Upper lobe of left lung (tissue), 6 donors: ENCODE results near the gene GUK1. TPM values are rescaled to one million over a fixed set of nuclear protein-coding genes. Genes with fewer than 3 reads are reported as not detected.
A peak's percentile ranks its signal among the peaks of the same experiment; 100 is the strongest.

Experiments
- ATAC-seq, 2 donors: fragments of 200-7000 bp; cut with Tn5 transposase; one replicate each; pipeline ENCODE4 v1.9.1; 2022; ENCODE audit warnings: mild to moderate bottlenecking in 2 of 2, moderate library complexity in 2 of 2; ENCODE audit not compliant: low FRiP score in 2 of 2
- DNase-seq, 2 donors: peaks; one replicate each; pipeline ENCODE4 v3.0.0-alpha.2; 2019 to 2020
- H3K27ac ChIP-seq, 4 donors: fragments of 200-600 bp; sonication (generic); one replicate each; pipeline ENCODE4 v1.5.1; 2016 to 2019
- H3K27me3 ChIP-seq, 4 donors: fragments of 200-600 bp; sonication (generic); one replicate each; pipeline ENCODE4 v1.5.1; 2017 to 2019
- H3K36me3 ChIP-seq, 4 donors: fragments of 200-600 bp; sonication (generic); one replicate each; pipeline ENCODE4 v1.5.1; 2016 to 2019
- H3K4me1 ChIP-seq, 4 donors: fragments of 200-600 bp; sonication (generic); one replicate each; pipeline ENCODE4 v1.5.1; 2018 to 2019
- H3K4me3 ChIP-seq, 4 donors: fragments of 200-600 bp; sonication (generic); one replicate each; pipeline ENCODE4 v1.5.1; 2017 to 2019; ENCODE audit warnings: mild to moderate bottlenecking in 2 of 4, moderate library complexity in 1 of 4
- H3K9me3 ChIP-seq, 4 donors: fragments of 200-600 bp; sonication (generic); one replicate each; pipeline ENCODE4 v1.5.1; 2018 to 2019
- CTCF ChIP-seq, 6 experiments: fragments of 450-650 bp in 4 of 6; fragments of 200-600 bp in 2 of 6; sonication (generic) in 2 of 6; IDR thresholded peaks; one replicate each; pipeline ENCODE4 v1.5.1; 2016 to 2019; ENCODE audit warnings: antibody characterized with exemption in 6 of 6
- EP300 ChIP-seq, 4 donors: sonication (generic); formaldehyde crosslinking; IDR thresholded peaks; one replicate each; pipeline ENCODE4 v1.5.1; 2017; ENCODE audit warnings: antibody characterized with exemption in 4 of 4, control low read depth in 2 of 4
- POLR2A ChIP-seq, 4 donors: fragments of 450-650 bp; IDR thresholded peaks; one replicate each; pipeline ENCODE4 v1.5.1; 2016 to 2017; ENCODE audit warnings: antibody characterized with exemption in 4 of 4, mild to moderate bottlenecking in 2 of 4
- POLR2AphosphoS5 ChIP-seq, 2 donors: sonication (generic); formaldehyde crosslinking; IDR thresholded peaks; one replicate each; pipeline ENCODE4 v1.5.1; 2017; ENCODE audit warnings: antibody characterized with exemption in 2 of 2
- WGBS, 2 donors: methylation state at CpG; one replicate each; pipeline ENCODE4 v1.1.5; 2017 to 2018; 5-methylcytosine and 5-hydroxymethylcytosine counted together
- total RNA-seq, 6 donors: library from RNA; depleted of rRNA in 4 of 6; stranded (reverse); fragments of >200 nt in 4 of 6; gene quantifications; one replicate each; pipeline versions ENCODE4 v1.1.0 to v1.2.1, GENCODE V29; 2016 to 2021
- donor health status: DM: no; HTN: no; CAD: no; lungs with moderate emphysema.
- donor health status: DM: no; HTN: yes; CAD: no; lungs with severe emphysema.

Gene GUK1
- total RNA-seq, 6 donors from 2014 or later, result 198 to 385 (median 269) TPM

DNA sequence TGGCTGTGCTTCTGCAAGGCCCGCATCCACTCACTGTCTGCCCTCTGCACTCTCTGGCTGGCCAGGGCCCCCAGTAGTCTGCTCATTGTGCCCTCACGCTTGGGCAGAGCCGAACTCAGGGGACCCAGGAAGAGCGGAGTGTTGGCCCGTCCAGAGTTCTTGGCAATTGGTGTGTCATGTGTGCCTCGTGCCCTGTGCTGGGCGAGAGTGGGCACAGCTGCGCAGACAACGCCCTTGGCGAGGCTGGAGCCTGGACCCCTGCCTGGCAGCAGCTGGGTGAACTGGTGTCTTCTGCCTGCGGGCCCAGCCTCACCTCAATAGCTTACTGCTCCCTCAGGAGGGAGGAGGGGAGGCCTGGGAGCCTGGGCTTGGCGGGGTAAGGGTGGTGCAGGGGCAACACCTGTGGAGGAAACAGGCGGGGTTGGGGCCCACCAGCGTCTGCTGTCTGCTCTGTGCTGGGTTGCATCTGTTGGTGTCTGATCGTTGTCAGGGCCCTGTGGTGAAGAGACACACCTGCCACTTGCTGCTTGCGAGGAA is 2.1 kb downstream of the GUK1 start:
- Histone ChIP-seq H3K27me3 (no peaks in the 10 kb centered on the region), H3K9me3 (no peaks in the 10 kb centered on the region), H3K36me3 (peaks cover 0 to 47% (median 26%) of the 10 kb centered on the region in 4 donors), H3K27ac (peak overlapping the region; percentile 97 to 98 (median 98)), H3K4me1 (peaks cover 42 to 68% (median 53%) of the 10 kb centered on the region in 4 donors), H3K4me3 (peak overlapping the region; percentile 25 to 97 (median 89))
- TF ChIP-seq CTCF (IDR thresholded peaks at IDR 0.05) (no peak), POLR2A (IDR thresholded peaks at IDR 0.05) (no peak), EP300 (IDR thresholded peaks at IDR 0.05) (no peak), POLR2AphosphoS5 (IDR thresholded peaks at IDR 0.05) (no peak)
- DNase-seq (peak in 1 of 2 donors; percentile 64), ATAC-seq (no peak)
- 74 to 77% methylated on average over 14 to 16 of the region's 16 CpGs for WGBS, 2 donors

DNA sequence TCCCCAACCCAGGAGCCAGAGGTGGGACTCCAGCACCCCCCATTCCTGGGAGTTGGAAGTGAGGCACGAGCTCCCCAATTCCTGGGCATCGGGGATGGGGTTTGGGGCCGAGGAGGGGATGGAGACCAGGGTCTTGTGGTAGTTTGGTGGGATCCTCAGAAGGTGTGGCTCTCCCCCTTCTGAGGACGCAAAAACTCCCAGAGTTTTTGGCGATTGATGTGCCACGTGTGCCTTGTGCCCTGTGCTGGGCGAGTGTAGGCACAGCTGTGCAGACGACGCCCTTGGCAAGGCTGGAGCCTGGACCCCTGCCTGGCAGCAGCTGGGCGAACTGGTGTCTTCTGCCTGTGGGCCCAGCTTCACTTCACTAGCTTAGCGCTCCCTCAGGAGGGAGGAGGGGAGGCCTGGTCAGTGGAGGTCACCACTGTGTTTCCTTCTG is 2.6 kb downstream of the GUK1 start:
- H3K4me3 ChIP-seq, result peak overlapping the region in 3 of 4 donors; percentile 84 to 97 (median 94)
- WGBS, 2 donors, result 78 to 87% methylated on average over 7 to 10 of the region's 11 CpGs
- ATAC-seq (no peak), DNase-seq (peak in 1 of 2 donors; percentile 56)
- H3K4me1 ChIP-seq, result peaks cover 42 to 73% (median 58%) of the 10 kb centered on the region in 4 donors
- peaks cover 0 to 52% (median 31%) of the 10 kb centered on the region in 4 donors for H3K36me3 ChIP-seq
- H3K27me3 ChIP-seq, result no peaks in the 10 kb centered on the region
- no peaks in the 10 kb centered on the region for H3K9me3 ChIP-seq
- TF ChIP-seq EP300 (IDR thresholded peaks at IDR 0.05) (no peak), POLR2AphosphoS5 (IDR thresholded peaks at IDR 0.05) (no peak)
- H3K27ac ChIP-seq, result peak overlapping the region; percentile 97 to 98 (median 98)

- Histone ChIP-seq H3K4me3 (peak overlapping the region in 1 of 4 donors; percentile 94), H3K36me3 (peaks cover 0 to 61% (median 40%) of the 10 kb centered on the region in 4 donors), H3K27ac (peak overlapping the region in 1 of 4 donors; percentile 98), H3K4me1 (peaks cover 50 to 83% (median 67%) of the 10 kb centered on the region in 4 donors), H3K27me3 (no peaks in the 10 kb centered on the region), H3K9me3 (no peaks in the 10 kb centered on the region)
- 81 to 89% methylated on average over 11 to 12 of the region's 12 CpGs for WGBS, 2 donors
- ATAC-seq, result no peak
- no peak for DNase-seq
- TF ChIP-seq EP300 (IDR thresholded peaks at IDR 0.05) (no peak), POLR2AphosphoS5 (IDR thresholded peaks at IDR 0.05) (no peak), POLR2A (IDR thresholded peaks at IDR 0.05) (no peak), CTCF (IDR thresholded peaks at IDR 0.05) (no peak)
Measured at GRCh38 chr1:228143480-228144192, 3.6 kb downstream of the GUK1 start.

GRCh38 chr1:228144193-228144992 is 4.3 kb downstream of the GUK1 start:
- ATAC-seq, result no peak
- H3K4me1 ChIP-seq, result peaks cover 57 to 85% (median 74%) of the 10 kb centered on the region in 4 donors
- WGBS, 2 donors, result 70 to 87% methylated on average over 4 to 16 of the region's 16 CpGs

More at GRCh38 chr1:228144193-228144992, 4.3 kb downstream of the GUK1 start:
- Histone ChIP-seq H3K9me3 (no peaks in the 10 kb centered on the region), H3K27ac (peak overlapping the region in 1 of 4 donors; percentile 89), H3K4me3 (no peak overlapping the region), H3K36me3 (peaks cover 0 to 68% (median 47%) of the 10 kb centered on the region in 4 donors), H3K27me3 (no peaks in the 10 kb centered on the region)
- DNase-seq, result peak in 1 of 2 donors; percentile 46
- TF ChIP-seq POLR2A (IDR thresholded peaks at IDR 0.05) (no peak), CTCF (IDR thresholded peaks at IDR 0.05) (no peak), POLR2AphosphoS5 (IDR thresholded peaks at IDR 0.05) (no peak), EP300 (IDR thresholded peaks at IDR 0.05) (no peak)
